CD4-positive, alpha-beta T cell treated with Interferon gamma for 1 hour (primary cell): ENCODE measurements around the gene SORL1.

Source experiments
- DNase-seq: peaks from one replicate; pipeline ENCODE4 v3.0.0-alpha.2; 2020

Gene SORL1

GRCh38 chr11:121426476-121427399 lies 25.4 kb upstream of the SORL1 start:
- DNase-seq = peak; percentile 48

- no peak for DNase-seq
Observed at GRCh38 chr11:121427400-121427744, 24.7 kb upstream of the SORL1 start.

- no peak for DNase-seq
Observed at GRCh38 chr11:121429556-121429955, 22.6 kb upstream of the SORL1 start.

GRCh38 chr11:121431820-121432526 lies 20.1 kb upstream of the SORL1 start:
- no peak for DNase-seq

- no peak for DNase-seq
Observed at GRCh38 chr11:121435132-121435531, 17.0 kb upstream of the SORL1 start.

GRCh38 chr11:121435551-121436511 lies 16.3 kb upstream of the SORL1 start:
- no peak for DNase-seq

GRCh38 chr11:121437018-121437685 lies 15.0 kb upstream of the SORL1 start:
- no peak for DNase-seq

GRCh38 chr11:121437686-121438078 lies 14.4 kb upstream of the SORL1 start:
- no peak for DNase-seq

GRCh38 chr11:121439337-121439736 lies 12.8 kb upstream of the SORL1 start:
- no peak for DNase-seq

- DNase-seq = no peak
Observed at GRCh38 chr11:121439759-121440158, 12.4 kb upstream of the SORL1 start.

GRCh38 chr11:121441521-121441920 lies 10.6 kb upstream of the SORL1 start:
- DNase-seq = no peak

- no peak for DNase-seq
Observed at GRCh38 chr11:121443688-121444275, 8.3 kb upstream of the SORL1 start.

GRCh38 chr11:121444526-121444925 lies 7.6 kb upstream of the SORL1 start:
- no peak for DNase-seq

- no peak for DNase-seq
Observed at GRCh38 chr11:121445071-121445768, 6.9 kb upstream of the SORL1 start.

- DNase-seq = no peak
Observed at GRCh38 chr11:121446752-121447156, 5.4 kb upstream of the SORL1 start.

GRCh38 chr11:121448011-121448410 lies 4.1 kb upstream of the SORL1 start:
- DNase-seq = no peak

GRCh38 chr11:121448431-121448941 lies 3.6 kb upstream of the SORL1 start:
- no peak for DNase-seq

GRCh38 chr11:121449123-121449522 lies 3.0 kb upstream of the SORL1 start:
- DNase-seq = no peak

- no peak for DNase-seq
Observed at GRCh38 chr11:121449626-121450025, 2.5 kb upstream of the SORL1 start.

GRCh38 chr11:121450401-121450800 lies 1.7 kb upstream of the SORL1 start:
- DNase-seq = no peak
